WTC11 (cell line): Measurements from ENCODE around the gene OXNAD1. TPM values are rescaled to one million over a fixed set of nuclear protein-coding genes. Genes with fewer than 3 reads are reported as not detected.
A peak's percentile ranks its signal among the peaks of the same experiment; 100 is the strongest.

ENCODE experiments used
- ATAC-seq: fragments of 200-7000 bp; cut with Tn5 transposase; 2 replicates; pipeline ENCODE4 v1.10.0; 2021; ENCODE audit warnings: mild to moderate bottlenecking, moderate library complexity
- CTCF ChIA-PET: fragments of 300-600 bp; sonication (Branson Sonifier 250); formaldehyde crosslinking; loops from one replicate; lab custom pipeline; 2021; ENCODE audit warnings: antibody characterized with exemption; lab: Charles Lee
- POLR2A ChIA-PET: fragments of 350-600 bp; sonication (Branson Sonifier 250); formaldehyde crosslinking; loops from one replicate; lab custom pipeline; 2021; ENCODE audit warnings: antibody characterized with exemption; lab: Charles Lee
- DNase-seq: peaks from one replicate; pipeline ENCODE4 v3.0.0; 2021; ENCODE audit warnings: low spot score
- H3K27ac Mint-ChIP-seq: 2 replicates; pipeline ENCODE4 v1.8.0; 2021; ENCODE audit warnings: mixed read lengths
- H3K27me3 Mint-ChIP-seq: 2 replicates; pipeline ENCODE4 v1.8.0; 2021; ENCODE audit warnings: low read depth, mild to moderate bottlenecking, moderate library complexity, mixed read lengths
- H3K36me3 Mint-ChIP-seq: 2 replicates; pipeline ENCODE4 v1.8.0; 2021; ENCODE audit warnings: mixed read lengths
- H3K4me1 Mint-ChIP-seq: 2 replicates; pipeline ENCODE4 v1.8.0; 2022; ENCODE audit warnings: mixed read lengths
- H3K4me3 Mint-ChIP-seq: 2 replicates; pipeline ENCODE4 v1.8.0; 2021; ENCODE audit warnings: mild to moderate bottlenecking, moderate library complexity, mixed read lengths
- H3K9me3 Mint-ChIP-seq: 2 replicates; pipeline ENCODE4 v1.8.0; 2021; ENCODE audit warnings: mixed read lengths
- AFF4 ChIP-seq: sonication (generic); formaldehyde crosslinking; IDR thresholded peaks from 2 replicates; pipeline ENCODE4 v1.8.1; 2023; ENCODE audit warnings: mild to moderate bottlenecking, missing genetic modification reagents, borderline replicate concordance
- CBFB ChIP-seq: sonication (generic); formaldehyde crosslinking; IDR thresholded peaks from 2 replicates; pipeline ENCODE4 v1.8.1; 2022; ENCODE audit warnings: mild to moderate bottlenecking, low read depth, missing genetic modification reagents
- EMX1 ChIP-seq: fragments of 250-450 bp; sonication (Bioruptor Pico); IDR thresholded peaks from 2 replicates; pipeline ENCODE4 v1.8.0; 2021; ENCODE audit warnings: mild to moderate bottlenecking
- SOX15 ChIP-seq: fragments of 250-450 bp; sonication (Bioruptor Pico); IDR thresholded peaks from 2 replicates; pipeline ENCODE4 v1.9.0; 2021; ENCODE audit warnings: mild to moderate bottlenecking
- TCF7 ChIP-seq: sonication (generic); formaldehyde crosslinking; IDR thresholded peaks from 2 replicates; pipeline ENCODE4 v1.8.0; 2022; ENCODE audit warnings: mild to moderate bottlenecking, low read depth, missing genetic modification reagents, moderate library complexity
- USF2 ChIP-seq: sonication (generic); formaldehyde crosslinking; IDR thresholded peaks from 2 replicates; pipeline ENCODE4 v1.8.1; 2023; ENCODE audit warnings: mild to moderate bottlenecking, missing genetic modification reagents, moderate library complexity
- ZNF396 ChIP-seq: fragments of 250-450 bp; sonication (Bioruptor Pico); IDR thresholded peaks from 2 replicates; pipeline ENCODE4 v1.8.0; 2021; ENCODE audit warnings: mild to moderate bottlenecking, moderate library complexity, borderline replicate concordance
- total RNA-seq: library from RNA; stranded (reverse); gene quantifications from 3 replicates; pipeline ENCODE4 v1.2.3, GENCODE V29; 2021
- TF ChIP-seq, protein P1 (sequence below): sonication (generic); formaldehyde crosslinking; IDR thresholded peaks from 2 replicates; pipeline ENCODE4 v1.8.1; 2023; ENCODE audit warnings: mild to moderate bottlenecking, missing genetic modification reagents
- TF ChIP-seq, protein P2 (sequence below): sonication (generic); formaldehyde crosslinking; IDR thresholded peaks from 2 replicates; pipeline ENCODE4 v1.8.1; 2023; ENCODE audit warnings: mild to moderate bottlenecking, missing genetic modification reagents, moderate library complexity
- TF ChIP-seq, protein P3 (sequence below): fragments of 250-450 bp; sonication (Bioruptor Pico); IDR thresholded peaks from 2 replicates; pipeline ENCODE4 v1.9.0; 2021; ENCODE audit warnings: mild to moderate bottlenecking

OXNAD1 gene
- total RNA-seq, 1 experiment from 2014 or later = 21.7 TPM

DNA sequence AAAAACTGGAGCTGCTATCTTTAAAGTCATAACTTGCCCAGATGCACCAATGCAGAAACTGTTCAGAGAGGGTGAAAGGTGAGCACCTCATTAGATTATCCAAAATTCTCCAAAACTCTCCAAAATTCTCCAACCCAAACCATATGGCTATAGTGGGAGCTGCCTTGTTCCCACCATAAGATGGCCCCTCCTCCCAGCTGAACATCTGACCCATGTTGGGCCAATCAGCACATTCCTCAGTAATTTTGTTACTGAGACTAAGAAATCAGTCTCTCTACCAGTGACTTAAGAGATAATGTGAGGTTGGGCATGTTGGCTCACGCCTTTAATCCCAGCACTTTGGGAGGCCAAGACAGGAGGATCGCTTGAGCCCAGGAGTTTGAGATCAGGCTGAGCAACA lies 33.0 kb upstream of the OXNAD1 start:
- H3K36me3 Mint-ChIP-seq = no peaks in the 10 kb centered on the region
- H3K4me1 Mint-ChIP-seq = no peaks in the 10 kb centered on the region; the same call in 1 of the 2 replicates
- CTCF ChIA-PET = no interaction called here
- TF ChIP-seq USF2 (CRISPR knock-in tag) (0 out of 2 replicates have a peak, but pooled peaks have one; percentile 23), ZNF396 (CRISPR knock-in tag) (no peak)
- TF ChIP-seq, all 79 proteins: peak for 1
- Mint-ChIP-seq H3K4me3 (no peak overlapping the region), H3K27me3 (0 out of 2 replicates have a peak, but pooled peaks cover 4% of the 10 kb centered on the region), H3K27ac (no peak overlapping the region), H3K9me3 (peaks cover 9% of the 10 kb centered on the region)
- no peak for DNase-seq
- POLR2A ChIA-PET = no interaction called here
- ATAC-seq = 0 out of 2 replicates have a peak, but pooled peaks have one; percentile 20

- ATAC-seq = no peak
- H3K9me3 Mint-ChIP-seq = peaks cover 9% of the 10 kb centered on the region
- 0 out of 2 replicates have a peak, but pooled peaks cover 4% of the 10 kb centered on the region for H3K27me3 Mint-ChIP-seq
- CTCF ChIA-PET = interaction anchor here (1.1 kb wide), 1 partner anchor 55 kb away, joined by 3 read pairs; no protein-coding TSS in a partner anchor
- POLR2A ChIA-PET = no interaction called here
- no peak overlapping the region for H3K27ac Mint-ChIP-seq
- no peaks in the 10 kb centered on the region for H3K36me3 Mint-ChIP-seq
- no peak overlapping the region for H3K4me3 Mint-ChIP-seq
- H3K4me1 Mint-ChIP-seq = no peaks in the 10 kb centered on the region
- no peak for TF ChIP-seq CBFB (CRISPR knock-in tag)
- TF ChIP-seq SOX15 (CRISPR knock-in tag) = no peak
- TF ChIP-seq, protein P1, sequence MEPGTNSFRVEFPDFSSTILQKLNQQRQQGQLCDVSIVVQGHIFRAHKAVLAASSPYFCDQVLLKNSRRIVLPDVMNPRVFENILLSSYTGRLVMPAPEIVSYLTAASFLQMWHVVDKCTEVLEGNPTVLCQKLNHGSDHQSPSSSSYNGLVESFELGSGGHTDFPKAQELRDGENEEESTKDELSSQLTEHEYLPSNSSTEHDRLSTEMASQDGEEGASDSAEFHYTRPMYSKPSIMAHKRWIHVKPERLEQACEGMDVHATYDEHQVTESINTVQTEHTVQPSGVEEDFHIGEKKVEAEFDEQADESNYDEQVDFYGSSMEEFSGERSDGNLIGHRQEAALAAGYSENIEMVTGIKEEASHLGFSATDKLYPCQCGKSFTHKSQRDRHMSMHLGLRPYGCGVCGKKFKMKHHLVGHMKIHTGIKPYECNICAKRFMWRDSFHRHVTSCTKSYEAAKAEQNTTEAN = no peak
- no peak for TF ChIP-seq EMX1
- no peak for TF ChIP-seq AFF4
- TF ChIP-seq, protein P2, sequence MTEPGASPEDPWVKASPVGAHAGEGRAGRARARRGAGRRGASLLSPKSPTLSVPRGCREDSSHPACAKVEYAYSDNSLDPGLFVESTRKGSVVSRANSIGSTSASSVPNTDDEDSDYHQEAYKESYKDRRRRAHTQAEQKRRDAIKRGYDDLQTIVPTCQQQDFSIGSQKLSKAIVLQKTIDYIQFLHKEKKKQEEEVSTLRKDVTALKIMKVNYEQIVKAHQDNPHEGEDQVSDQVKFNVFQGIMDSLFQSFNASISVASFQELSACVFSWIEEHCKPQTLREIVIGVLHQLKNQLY (CRISPR knock-in tag) = no peak
- TF ChIP-seq, protein P3, sequence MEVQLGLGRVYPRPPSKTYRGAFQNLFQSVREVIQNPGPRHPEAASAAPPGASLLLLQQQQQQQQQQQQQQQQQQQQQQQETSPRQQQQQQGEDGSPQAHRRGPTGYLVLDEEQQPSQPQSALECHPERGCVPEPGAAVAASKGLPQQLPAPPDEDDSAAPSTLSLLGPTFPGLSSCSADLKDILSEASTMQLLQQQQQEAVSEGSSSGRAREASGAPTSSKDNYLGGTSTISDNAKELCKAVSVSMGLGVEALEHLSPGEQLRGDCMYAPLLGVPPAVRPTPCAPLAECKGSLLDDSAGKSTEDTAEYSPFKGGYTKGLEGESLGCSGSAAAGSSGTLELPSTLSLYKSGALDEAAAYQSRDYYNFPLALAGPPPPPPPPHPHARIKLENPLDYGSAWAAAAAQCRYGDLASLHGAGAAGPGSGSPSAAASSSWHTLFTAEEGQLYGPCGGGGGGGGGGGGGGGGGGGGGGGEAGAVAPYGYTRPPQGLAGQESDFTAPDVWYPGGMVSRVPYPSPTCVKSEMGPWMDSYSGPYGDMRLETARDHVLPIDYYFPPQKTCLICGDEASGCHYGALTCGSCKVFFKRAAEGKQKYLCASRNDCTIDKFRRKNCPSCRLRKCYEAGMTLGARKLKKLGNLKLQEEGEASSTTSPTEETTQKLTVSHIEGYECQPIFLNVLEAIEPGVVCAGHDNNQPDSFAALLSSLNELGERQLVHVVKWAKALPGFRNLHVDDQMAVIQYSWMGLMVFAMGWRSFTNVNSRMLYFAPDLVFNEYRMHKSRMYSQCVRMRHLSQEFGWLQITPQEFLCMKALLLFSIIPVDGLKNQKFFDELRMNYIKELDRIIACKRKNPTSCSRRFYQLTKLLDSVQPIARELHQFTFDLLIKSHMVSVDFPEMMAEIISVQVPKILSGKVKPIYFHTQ (CRISPR knock-in tag) = no peak
- TF ChIP-seq, all 79 proteins: peak for 0
- no peak for DNase-seq
Observed at GRCh38 chr3:16233806-16234205, 31.2 kb upstream of the OXNAD1 start.

DNA sequence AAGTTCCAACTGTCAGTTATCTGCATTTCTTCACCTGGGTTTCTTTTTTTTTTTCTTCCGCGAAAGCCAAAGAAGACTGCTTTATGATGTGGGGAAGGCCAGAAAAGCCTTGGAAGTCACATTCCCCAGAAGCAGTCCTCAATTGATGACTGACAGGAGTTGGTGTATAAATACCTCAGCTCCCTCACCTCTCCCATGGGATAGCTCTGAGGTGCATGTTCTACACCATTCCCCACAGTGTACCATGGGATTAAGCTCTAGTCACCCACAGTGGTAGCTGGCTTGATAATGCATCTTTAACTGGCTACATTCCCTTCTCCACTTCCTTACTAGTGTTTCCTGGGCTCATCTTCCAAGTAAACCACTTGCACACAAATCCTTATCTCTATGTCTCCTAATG lies 30.7 kb upstream of the OXNAD1 start:
- H3K4me3 Mint-ChIP-seq = no peak overlapping the region
- peaks cover 9% of the 10 kb centered on the region for H3K9me3 Mint-ChIP-seq
- POLR2A ChIA-PET = no interaction called here
- H3K36me3 Mint-ChIP-seq = no peaks in the 10 kb centered on the region
- DNase-seq (no peak), ATAC-seq (no peak)
- 0 out of 2 replicates have a peak, but pooled peaks cover 4% of the 10 kb centered on the region for H3K27me3 Mint-ChIP-seq
- H3K27ac Mint-ChIP-seq = no peak overlapping the region
- CTCF ChIA-PET = interaction anchor here (1.1 kb wide), 1 partner anchor 56 kb away, joined by 3 read pairs; no protein-coding TSS in a partner anchor
- no peak for TF ChIP-seq TCF7 (CRISPR knock-in tag)
- H3K4me1 Mint-ChIP-seq = no peaks in the 10 kb centered on the region
